Lung (tissue), 12 donors: Measurements from ENCODE around the gene KIFC3. TPM values are rescaled to one million over a fixed set of nuclear protein-coding genes. Genes with fewer than 3 reads are reported as not detected.

Experiments used
- ATAC-seq: fragments of 200-7000 bp; cut with Tn5 transposase; one replicate; pipeline ENCODE4 v1.9.1; 2020; ENCODE audit warnings: moderate number of reproducible peaks; ENCODE audit not compliant: insufficient read depth, low FRiP score
- DNase-seq, 3 donors: peaks; one replicate each; pipeline ENCODE4 v3.0.0-alpha.2; 2013 to 2017
- H3K27ac ChIP-seq, 2 donors: one replicate each; pipeline ENCODE4 v1.5.1; 2013; ENCODE audit warnings: mild to moderate bottlenecking in 2 of 2, moderate library complexity in 2 of 2, control low read depth in 1 of 2, inconsistent platforms in 1 of 2, low read depth in 1 of 2, low read length in 1 of 2
- H3K27me3 ChIP-seq, 3 donors: one replicate each; pipeline ENCODE4 v1.5.1; 2013; ENCODE audit warnings: low read length in 2 of 3; ENCODE audit not compliant: control insufficient read depth in 3 of 3, insufficient read depth in 3 of 3
- H3K36me3 ChIP-seq, 4 donors: one replicate each; pipeline ENCODE4 v1.5.1; 2013; ENCODE audit warnings: low read length in 4 of 4, mild to moderate bottlenecking in 1 of 4, moderate library complexity in 1 of 4; ENCODE audit not compliant: control insufficient read depth in 4 of 4, insufficient read depth in 4 of 4
- H3K4me1 ChIP-seq, 5 donors: one replicate each; pipeline ENCODE4 v1.5.1; 2013; ENCODE audit warnings: low read length in 5 of 5, mild to moderate bottlenecking in 2 of 5, moderate library complexity in 1 of 5; ENCODE audit not compliant: control insufficient read depth in 5 of 5, insufficient read depth in 5 of 5
- H3K4me3 ChIP-seq: one replicate; pipeline ENCODE4 v1.5.1; 2013; ENCODE audit warnings: mild to moderate bottlenecking, control low read depth, moderate library complexity
- H3K9ac ChIP-seq, 2 donors: one replicate each; pipeline ENCODE4 v1.5.1; 2013; ENCODE audit warnings: low read length in 2 of 2, control low read depth in 1 of 2; ENCODE audit not compliant: insufficient read depth in 1 of 2
- H3K9me3 ChIP-seq, 4 donors: one replicate each; pipeline ENCODE4 v1.5.1; 2013; ENCODE audit warnings: low read length in 3 of 4, mild to moderate bottlenecking in 1 of 4, moderate library complexity in 1 of 4; ENCODE audit not compliant: control insufficient read depth in 4 of 4, insufficient read depth in 3 of 4
- CTCF ChIP-seq: IDR thresholded peaks from 2 replicates; pipeline ENCODE4 v1.5.1; 2012; ENCODE audit warnings: mild to moderate bottlenecking; ENCODE audit errors: control extremely low read depth, extremely low read depth
- WGBS, 2 donors: extraction: QIAGEN DNeasy Blood & Tissue Kit; methylation state at CpG; one replicate each; pipeline ENCODE4 v1.1.7; 2013; 5-methylcytosine and 5-hydroxymethylcytosine counted together
- polyA plus RNA-seq, 2 donors: library from polyadenylated mRNA; stranded (reverse); fragments of 200-250 nt; gene quantifications; one replicate each; pipeline ENCODE4 v1.2.1, GENCODE V29; 2013
- total RNA-seq, 2 donors: library from RNA; depleted of rRNA in 1 of 2; stranded (reverse); fragments of >200 nt in 1 of 2; gene quantifications; one replicate each; pipeline ENCODE4 v1.2.1, GENCODE V29; 2014 to 2021
- donor health status: control.
- donor health status: control.
- donor health status: Bipolar disorder and iron deficiency.
- donor health status: healthy.
- donor health status: DM: yes; HTN: yes; CAD: no.

Gene KIFC3
- total and polyA plus RNA-seq, 4 donors = 65.9 to 137 (median 89.5) TPM

- Histone ChIP-seq H3K36me3 (peaks cover 0 to 22% (median 4%) of the 10 kb centered on the region in 4 donors), H3K27ac (no peak overlapping the region), H3K4me1 (peaks cover 0 to under 1% (median 0%) of the 10 kb centered on the region in 5 donors), H3K27me3 (no peaks in the 10 kb centered on the region), H3K9me3 (no peaks in the 10 kb centered on the region), H3K4me3 (no peak overlapping the region), H3K9ac (no peak overlapping the region)
- ATAC-seq = no peak
- WGBS, 2 donors = 74 to 90% methylated on average over 4 of the region's 4 CpGs
- no peak for DNase-seq
- no peak for TF ChIP-seq CTCF
Measured at GRCh38 chr16:57742543-57742942, 59.7 kb downstream of the KIFC3 start.

GRCh38 chr16:57741660-57742191 lies 60.6 kb downstream of the KIFC3 start:
- ATAC-seq (no peak), DNase-seq (no peak)
- Histone ChIP-seq H3K4me3 (no peak overlapping the region), H3K9me3 (no peaks in the 10 kb centered on the region), H3K4me1 (peaks cover 0 to 8% (median 7%) of the 10 kb centered on the region in 5 donors), H3K27me3 (no peaks in the 10 kb centered on the region), H3K36me3 (peaks cover 0 to 19% (median 4%) of the 10 kb centered on the region in 4 donors), H3K9ac (no peak overlapping the region), H3K27ac (no peak overlapping the region)
- WGBS, 2 donors = 95 to 96% methylated on average over 12 to 16 of the region's 16 CpGs
- no peak for TF ChIP-seq CTCF

- Histone ChIP-seq H3K36me3 (peaks cover 0 to 19% (median 4%) of the 10 kb centered on the region in 4 donors), H3K27ac (no peak overlapping the region)
- ATAC-seq = no peak
Measured at GRCh38 chr16:57740423-57741071, 61.7 kb downstream of the KIFC3 start.

More at GRCh38 chr16:57740423-57741071, 61.7 kb downstream of the KIFC3 start:
- Histone ChIP-seq H3K4me1 (peaks cover 0 to 14% (median 8%) of the 10 kb centered on the region in 5 donors), H3K9me3 (no peaks in the 10 kb centered on the region), H3K9ac (no peak overlapping the region), H3K4me3 (no peak overlapping the region), H3K27me3 (no peaks in the 10 kb centered on the region)
- 94 to 95% methylated on average over 24 of the region's 24 CpGs for WGBS, 2 donors
- DNase-seq = no peak
- no peak for TF ChIP-seq CTCF
